Upper lobe of left lung (tissue), 6 donors: ENCODE data around the gene PIBF1. TPM values are rescaled to one million over a fixed set of nuclear protein-coding genes. Genes with fewer than 3 reads are reported as not detected.

Experiments used
- ATAC-seq, 2 donors: fragments of 200-7000 bp; cut with Tn5 transposase; one replicate each; pipeline ENCODE4 v1.9.1; 2022; ENCODE audit warnings: mild to moderate bottlenecking in 2 of 2, moderate library complexity in 2 of 2; ENCODE audit not compliant: low FRiP score in 2 of 2
- DNase-seq, 2 donors: peaks; one replicate each; pipeline ENCODE4 v3.0.0-alpha.2; 2019 to 2020
- H3K27ac ChIP-seq, 4 donors: fragments of 200-600 bp; sonication (generic); one replicate each; pipeline ENCODE4 v1.5.1; 2016 to 2019
- H3K27me3 ChIP-seq, 4 donors: fragments of 200-600 bp; sonication (generic); one replicate each; pipeline ENCODE4 v1.5.1; 2017 to 2019
- H3K36me3 ChIP-seq, 4 donors: fragments of 200-600 bp; sonication (generic); one replicate each; pipeline ENCODE4 v1.5.1; 2016 to 2019
- H3K4me1 ChIP-seq, 4 donors: fragments of 200-600 bp; sonication (generic); one replicate each; pipeline ENCODE4 v1.5.1; 2018 to 2019
- H3K4me3 ChIP-seq, 4 donors: fragments of 200-600 bp; sonication (generic); one replicate each; pipeline ENCODE4 v1.5.1; 2017 to 2019; ENCODE audit warnings: mild to moderate bottlenecking in 2 of 4, moderate library complexity in 1 of 4
- H3K9me3 ChIP-seq, 4 donors: fragments of 200-600 bp; sonication (generic); one replicate each; pipeline ENCODE4 v1.5.1; 2018 to 2019
- EP300 ChIP-seq, 4 donors: sonication (generic); formaldehyde crosslinking; IDR thresholded peaks; one replicate each; pipeline ENCODE4 v1.5.1; 2017; ENCODE audit warnings: antibody characterized with exemption in 4 of 4, control low read depth in 2 of 4
- POLR2A ChIP-seq, 4 donors: fragments of 450-650 bp; IDR thresholded peaks; one replicate each; pipeline ENCODE4 v1.5.1; 2016 to 2017; ENCODE audit warnings: antibody characterized with exemption in 4 of 4, mild to moderate bottlenecking in 2 of 4
- POLR2AphosphoS5 ChIP-seq, 2 donors: sonication (generic); formaldehyde crosslinking; IDR thresholded peaks; one replicate each; pipeline ENCODE4 v1.5.1; 2017; ENCODE audit warnings: antibody characterized with exemption in 2 of 2
- WGBS, 2 donors: methylation state at CpG; one replicate each; pipeline ENCODE4 v1.1.5; 2017 to 2018; 5-methylcytosine and 5-hydroxymethylcytosine counted together
- total RNA-seq, 6 donors: library from RNA; depleted of rRNA in 4 of 6; stranded (reverse); fragments of >200 nt in 4 of 6; gene quantifications; one replicate each; pipeline versions ENCODE4 v1.1.0 to v1.2.1, GENCODE V29; 2016 to 2021
- TF ChIP-seq, protein P1 (sequence below), 6 experiments: fragments of 450-650 bp in 4 of 6; fragments of 200-600 bp in 2 of 6; sonication (generic) in 2 of 6; IDR thresholded peaks; one replicate each; pipeline ENCODE4 v1.5.1; 2016 to 2019; ENCODE audit warnings: antibody characterized with exemption in 6 of 6
- donor health status: DM: no; HTN: no; CAD: no; lungs with moderate emphysema.
- donor health status: DM: no; HTN: yes; CAD: no; lungs with severe emphysema.

The PIBF1 gene
- total RNA-seq, 6 donors from 2014 or later: 14.1 to 80.7 (median 21.4) TPM

DNA sequence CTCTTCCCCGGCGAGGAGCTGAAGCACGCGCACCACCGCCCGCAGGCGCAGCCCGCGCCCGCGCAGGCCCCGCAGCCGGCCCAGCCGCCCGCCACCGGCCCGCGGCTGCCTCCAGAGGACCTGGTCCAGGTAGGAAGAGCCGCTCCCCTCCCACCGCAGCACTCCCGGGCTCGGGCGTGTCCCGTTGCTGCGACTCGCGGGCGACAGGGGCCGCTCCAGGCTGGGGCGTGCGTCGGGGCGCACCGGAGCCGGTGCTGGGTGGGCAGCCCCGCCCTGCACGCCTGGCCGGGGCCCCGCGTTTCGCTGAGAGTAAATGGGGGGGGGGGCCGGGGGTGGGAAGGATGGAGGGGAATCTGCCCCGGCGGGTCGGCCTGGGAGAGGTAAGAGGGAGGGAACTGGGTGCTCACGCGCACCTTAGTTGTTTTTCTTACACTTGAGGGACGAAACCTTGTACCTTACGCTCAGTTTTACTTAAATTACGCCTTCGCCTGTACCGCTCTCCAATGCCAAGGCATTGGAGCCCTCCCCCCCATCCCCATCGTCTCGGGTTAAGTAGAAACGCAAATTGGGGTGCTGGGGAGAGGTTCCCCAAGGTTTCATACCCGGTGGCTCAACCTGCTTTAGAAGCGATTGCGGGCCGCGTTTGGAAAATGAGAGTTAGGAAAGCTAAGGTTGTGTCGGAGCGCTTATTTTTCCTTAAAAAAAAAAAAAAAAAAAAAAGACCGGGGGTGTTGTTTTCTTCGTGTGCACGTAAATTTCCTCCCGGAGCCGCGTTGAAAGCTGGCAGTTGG, 277.7 kb downstream of the PIBF1 start:
- Histone ChIP-seq H3K27me3 (no peaks in the 10 kb centered on the region), H3K9me3 (no peaks in the 10 kb centered on the region), H3K27ac (peak overlapping the region; percentile 74 to 91 (median 88)), H3K36me3 (peaks cover 0 to 6% (median 0%) of the 10 kb centered on the region in 4 donors), H3K4me3 (peak overlapping the region; percentile 62 to 93 (median 78)), H3K4me1 (peaks cover 0 to 28% (median 5%) of the 10 kb centered on the region in 4 donors)
- WGBS, 2 donors: 0 to 1% methylated on average over 21 to 28 of the region's 68 CpGs
- TF ChIP-seq, protein P1, sequence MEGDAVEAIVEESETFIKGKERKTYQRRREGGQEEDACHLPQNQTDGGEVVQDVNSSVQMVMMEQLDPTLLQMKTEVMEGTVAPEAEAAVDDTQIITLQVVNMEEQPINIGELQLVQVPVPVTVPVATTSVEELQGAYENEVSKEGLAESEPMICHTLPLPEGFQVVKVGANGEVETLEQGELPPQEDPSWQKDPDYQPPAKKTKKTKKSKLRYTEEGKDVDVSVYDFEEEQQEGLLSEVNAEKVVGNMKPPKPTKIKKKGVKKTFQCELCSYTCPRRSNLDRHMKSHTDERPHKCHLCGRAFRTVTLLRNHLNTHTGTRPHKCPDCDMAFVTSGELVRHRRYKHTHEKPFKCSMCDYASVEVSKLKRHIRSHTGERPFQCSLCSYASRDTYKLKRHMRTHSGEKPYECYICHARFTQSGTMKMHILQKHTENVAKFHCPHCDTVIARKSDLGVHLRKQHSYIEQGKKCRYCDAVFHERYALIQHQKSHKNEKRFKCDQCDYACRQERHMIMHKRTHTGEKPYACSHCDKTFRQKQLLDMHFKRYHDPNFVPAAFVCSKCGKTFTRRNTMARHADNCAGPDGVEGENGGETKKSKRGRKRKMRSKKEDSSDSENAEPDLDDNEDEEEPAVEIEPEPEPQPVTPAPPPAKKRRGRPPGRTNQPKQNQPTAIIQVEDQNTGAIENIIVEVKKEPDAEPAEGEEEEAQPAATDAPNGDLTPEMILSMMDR (IDR thresholded peaks at IDR 0.05): peak in 4 of 6 experiments; percentile 12 to 47 (median 18)
- TF ChIP-seq POLR2A (IDR thresholded peaks at IDR 0.05): no peak
- DNase-seq (peak; percentile 76 to 92), ATAC-seq (peak; percentile 57 to 70)

DNA sequence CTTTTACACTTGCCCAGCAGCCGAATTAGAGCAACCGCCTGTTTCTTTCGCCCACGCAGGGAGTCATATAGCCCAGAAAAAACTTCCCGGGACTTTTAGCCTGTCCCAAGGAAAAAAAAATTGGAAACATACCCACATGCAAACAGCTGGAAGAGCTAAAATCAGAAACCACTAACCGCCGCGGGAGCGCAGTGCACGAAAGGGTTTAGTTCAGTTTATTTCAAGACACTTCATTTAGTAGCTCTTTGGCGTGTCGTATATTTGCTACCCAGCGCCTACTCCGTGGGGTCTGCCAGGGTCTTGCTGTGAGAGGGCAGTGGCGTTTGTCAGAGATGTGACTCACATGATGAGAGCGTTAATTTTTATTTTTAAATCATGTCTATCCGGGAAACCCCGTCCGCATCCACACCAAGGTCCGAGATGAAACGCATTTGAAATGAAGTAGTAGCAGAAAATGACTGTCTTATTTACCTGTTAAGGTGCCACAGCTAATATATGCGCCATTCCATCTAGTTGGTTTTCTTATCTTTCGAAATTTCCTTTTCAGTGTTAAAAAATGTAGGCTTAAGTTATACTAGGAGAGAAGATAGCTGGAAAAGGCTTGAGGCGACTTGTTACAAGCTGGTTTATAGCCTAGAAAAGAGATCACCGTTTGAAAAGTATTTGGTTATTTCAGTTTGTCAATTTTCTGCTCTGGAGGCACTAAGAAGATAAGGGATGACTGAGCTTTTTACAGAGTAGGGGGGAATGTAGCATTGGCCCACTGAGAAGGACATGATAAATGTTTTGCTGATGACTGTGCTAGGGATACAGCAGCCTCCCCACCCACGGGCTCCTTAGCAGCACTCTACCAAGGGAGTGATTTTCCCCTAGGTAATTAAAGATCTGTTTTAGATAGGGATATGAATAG, 278.6 kb downstream of the PIBF1 start:
- Histone ChIP-seq H3K4me1 (peaks cover 0 to 32% (median 5%) of the 10 kb centered on the region in 4 donors), H3K27ac (peak overlapping the region; percentile 74 to 91 (median 88)), H3K36me3 (peaks cover 0 to 6% (median 0%) of the 10 kb centered on the region in 4 donors), H3K27me3 (no peaks in the 10 kb centered on the region), H3K9me3 (no peaks in the 10 kb centered on the region), H3K4me3 (peak overlapping the region; percentile 62 to 93 (median 78))
- peak in 1 of 2 donors; percentile 42 for DNase-seq
- WGBS, 2 donors: 12 to 19% methylated on average over 26 of the region's 26 CpGs
- TF ChIP-seq POLR2AphosphoS5 (IDR thresholded peaks at IDR 0.05) (no peak), POLR2A (IDR thresholded peaks at IDR 0.05) (no peak), EP300 (IDR thresholded peaks at IDR 0.05) (no peak)
- TF ChIP-seq, protein P1 (IDR thresholded peaks at IDR 0.05): no peak
- ATAC-seq: no peak

DNA sequence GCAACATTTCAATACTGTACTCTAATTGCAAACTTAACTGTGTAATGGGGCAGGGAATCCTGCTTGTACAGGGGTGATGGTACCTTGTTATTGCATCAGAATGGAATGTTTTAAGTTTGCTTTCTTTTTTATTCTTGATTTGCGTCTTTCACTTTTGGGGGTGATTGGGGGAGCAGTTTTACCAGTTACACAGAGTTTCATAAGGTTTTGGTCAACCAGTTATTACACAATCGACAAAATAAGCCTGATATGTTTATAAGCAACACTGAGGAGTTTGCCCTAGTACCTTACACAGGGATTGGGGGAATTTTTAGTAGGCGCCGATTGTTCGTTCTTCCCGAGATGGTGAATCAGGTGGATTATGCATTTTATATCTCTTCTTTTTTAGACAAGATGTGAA, 279.5 kb downstream of the PIBF1 start:
- WGBS, 2 donors: 56 to 73% methylated on average over 6 of the region's 6 CpGs
- DNase-seq: no peak
- no peak for ATAC-seq
- H3K9me3 ChIP-seq: no peaks in the 10 kb centered on the region
- H3K36me3 ChIP-seq: peaks cover 0 to 6% (median 0%) of the 10 kb centered on the region in 4 donors
- peaks cover 0 to 32% (median 5%) of the 10 kb centered on the region in 4 donors for H3K4me1 ChIP-seq
- peak overlapping the region; percentile 16 to 91 (median 82) for H3K27ac ChIP-seq
- peak overlapping the region in 3 of 4 donors; percentile 73 to 93 (median 83) for H3K4me3 ChIP-seq
- H3K27me3 ChIP-seq: no peaks in the 10 kb centered on the region
- TF ChIP-seq, protein P1 (IDR thresholded peaks at IDR 0.05): no peak
- peak in 1 of 4 donors; percentile 11 for TF ChIP-seq EP300 (IDR thresholded peaks at IDR 0.05)

DNA sequence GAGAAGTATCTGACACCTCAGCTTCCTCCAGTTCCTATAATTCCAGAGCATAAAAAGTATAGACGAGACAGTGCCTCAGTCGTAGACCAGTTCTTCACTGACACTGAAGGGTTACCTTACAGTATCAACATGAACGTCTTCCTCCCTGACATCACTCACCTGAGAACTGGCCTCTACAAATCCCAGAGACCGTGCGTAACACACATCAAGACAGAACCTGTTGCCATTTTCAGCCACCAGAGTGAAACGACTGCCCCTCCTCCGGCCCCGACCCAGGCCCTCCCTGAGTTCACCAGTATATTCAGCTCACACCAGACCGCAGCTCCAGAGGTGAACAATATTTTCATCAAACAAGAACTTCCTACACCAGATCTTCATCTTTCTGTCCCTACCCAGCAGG, 279.9 kb downstream of the PIBF1 start:
- no peaks in the 10 kb centered on the region for H3K9me3 ChIP-seq
- peaks cover 0 to 32% (median 5%) of the 10 kb centered on the region in 4 donors for H3K4me1 ChIP-seq
- no peak for DNase-seq
- ATAC-seq: no peak
- TF ChIP-seq EP300 (IDR thresholded peaks at IDR 0.05) (no peak), POLR2A (IDR thresholded peaks at IDR 0.05) (no peak), POLR2AphosphoS5 (IDR thresholded peaks at IDR 0.05) (no peak)
- TF ChIP-seq, protein P1 (IDR thresholded peaks at IDR 0.05): no peak
- peak overlapping the region in 3 of 4 donors; percentile 73 to 93 (median 83) for H3K4me3 ChIP-seq
- WGBS, 2 donors: 66 to 80% methylated on average over 9 of the region's 9 CpGs
- H3K36me3 ChIP-seq: peaks cover 0 to 6% (median 0%) of the 10 kb centered on the region in 4 donors
- H3K27ac ChIP-seq: peak overlapping the region; percentile 16 to 91 (median 82)
- no peaks in the 10 kb centered on the region for H3K27me3 ChIP-seq
